Glutamatergic neuron (in vitro differentiated cells): ENCODE results near the gene MRM2. TPM values are rescaled to one million over a fixed set of nuclear protein-coding genes. Genes with fewer than 3 reads are reported as not detected.
"Not testable (repeated sequence)": the region's sequence is repeated elsewhere in the genome, so short reads cannot be mapped to it uniquely, and the experiment has no call there.

ENCODE experiments used
- DNase-seq: peaks from one replicate; pipeline ENCODE4 v3.0.0; 2022
- H3K27ac Mint-ChIP-seq: one replicate; pipeline ENCODE4 v1.8.0; 2020; ENCODE audit warnings: mild to moderate bottlenecking, mixed read lengths, inconsistent platforms; ENCODE audit not compliant: unreplicated experiment
- H3K27me3 Mint-ChIP-seq: one replicate; pipeline ENCODE4 v1.8.0; 2020; ENCODE audit warnings: mild to moderate bottlenecking, moderate library complexity, mixed read lengths, inconsistent platforms; ENCODE audit not compliant: unreplicated experiment
- H3K36me3 Mint-ChIP-seq: one replicate; pipeline ENCODE4 v1.8.0; 2020; ENCODE audit warnings: mild to moderate bottlenecking, mixed read lengths, inconsistent platforms; ENCODE audit not compliant: unreplicated experiment
- H3K4me1 Mint-ChIP-seq: one replicate; pipeline ENCODE4 v1.8.0; 2020; ENCODE audit warnings: mild to moderate bottlenecking, low read depth, mixed read lengths, inconsistent platforms; ENCODE audit not compliant: unreplicated experiment
- H3K4me3 Mint-ChIP-seq: one replicate; pipeline ENCODE4 v1.8.0; 2020; ENCODE audit warnings: mild to moderate bottlenecking, mixed read lengths, inconsistent platforms; ENCODE audit not compliant: unreplicated experiment
- H3K9me3 Mint-ChIP-seq: one replicate; pipeline ENCODE4 v1.8.0; 2020; ENCODE audit warnings: mild to moderate bottlenecking, moderate library complexity, mixed read lengths, inconsistent platforms; ENCODE audit not compliant: unreplicated experiment
- CTCF ChIP-seq: fragments of 200-600 bp; sonication (generic); IDR thresholded peaks from one replicate; pipeline ENCODE4 v1.5.0; 2021; ENCODE audit not compliant: partially characterized antibody, unreplicated experiment
- total RNA-seq: library from RNA; stranded (reverse); fragmentation: NEBNext Ultra II Directional; extraction: Animal tissue kit (Norgen Biotek cat#: 25700); gene quantifications from one replicate; pipeline ENCODE4 v1.2.1, GENCODE V29; 2021; ENCODE audit not compliant: unreplicated experiment

Gene MRM2
- total RNA-seq, 1 donor from 2014 or later, result 28.1 TPM

GRCh38 chr7:2269991-2270460, 28.0 kb upstream of the MRM2 start:
- Mint-ChIP-seq H3K27ac (no peak overlapping the region), H3K9me3 (peaks cover 2% of the 10 kb centered on the region), H3K4me1 (peaks cover 4% of the 10 kb centered on the region), H3K4me3 (no peak overlapping the region), H3K36me3 (no peaks in the 10 kb centered on the region), H3K27me3 (no peaks in the 10 kb centered on the region)
- TF ChIP-seq CTCF, result no peak
- DNase-seq, result no peak

GRCh38 chr7:2269089-2269990, 27.3 kb upstream of the MRM2 start:
- not testable (repeated sequence) for H3K9me3 Mint-ChIP-seq, DNase-seq, H3K4me1 Mint-ChIP-seq, H3K27me3 Mint-ChIP-seq, H3K36me3 Mint-ChIP-seq
- Mint-ChIP-seq H3K4me3 (peak overlapping the region; percentile 75), H3K27ac (peak overlapping the region; percentile 92)

GRCh38 chr7:2266911-2267310, 24.9 kb upstream of the MRM2 start:
- peaks cover 4% of the 10 kb centered on the region for H3K9me3 Mint-ChIP-seq
- H3K27me3 Mint-ChIP-seq, result peaks cover 2% of the 10 kb centered on the region
- TF ChIP-seq CTCF, result no peak
- peaks cover 9% of the 10 kb centered on the region for H3K4me1 Mint-ChIP-seq
- H3K27ac Mint-ChIP-seq, result peak overlapping the region; percentile 33
- DNase-seq, result no peak
- H3K4me3 Mint-ChIP-seq, result no peak overlapping the region
- peaks cover 4% of the 10 kb centered on the region for H3K36me3 Mint-ChIP-seq

GRCh38 chr7:2264158-2264557, 22.2 kb upstream of the MRM2 start:
- Mint-ChIP-seq H3K9me3 (peaks cover 4% of the 10 kb centered on the region), H3K27ac (no peak overlapping the region), H3K36me3 (peaks cover 4% of the 10 kb centered on the region), H3K27me3 (peaks cover 4% of the 10 kb centered on the region), H3K4me1 (peaks cover 5% of the 10 kb centered on the region), H3K4me3 (no peak overlapping the region)
- no peak for TF ChIP-seq CTCF
- no peak for DNase-seq

- Mint-ChIP-seq H3K4me1 (peaks cover 8% of the 10 kb centered on the region), H3K27me3 (peaks cover 4% of the 10 kb centered on the region), H3K27ac (no peak overlapping the region), H3K4me3 (no peak overlapping the region), H3K9me3 (peaks cover 4% of the 10 kb centered on the region), H3K36me3 (peaks cover 4% of the 10 kb centered on the region)
- no peak for TF ChIP-seq CTCF
- no peak for DNase-seq
Observed at GRCh38 chr7:2263176-2263575, 21.2 kb upstream of the MRM2 start.
